Measurements from ENCODE around the gene INPP5A. TPM values are rescaled to one million over a fixed set of nuclear protein-coding genes. Genes with fewer than 3 reads are reported as not detected.
A peak's percentile ranks its signal among the peaks of the same experiment; 100 is the strongest.

Gene INPP5A
- total and polyA plus RNA-seq, 2 of the 13 experiments (the other 11 are each of a cell fraction or from before 2014, with no cell fraction given) = 17.5 to 37.9 TPM

DNA sequence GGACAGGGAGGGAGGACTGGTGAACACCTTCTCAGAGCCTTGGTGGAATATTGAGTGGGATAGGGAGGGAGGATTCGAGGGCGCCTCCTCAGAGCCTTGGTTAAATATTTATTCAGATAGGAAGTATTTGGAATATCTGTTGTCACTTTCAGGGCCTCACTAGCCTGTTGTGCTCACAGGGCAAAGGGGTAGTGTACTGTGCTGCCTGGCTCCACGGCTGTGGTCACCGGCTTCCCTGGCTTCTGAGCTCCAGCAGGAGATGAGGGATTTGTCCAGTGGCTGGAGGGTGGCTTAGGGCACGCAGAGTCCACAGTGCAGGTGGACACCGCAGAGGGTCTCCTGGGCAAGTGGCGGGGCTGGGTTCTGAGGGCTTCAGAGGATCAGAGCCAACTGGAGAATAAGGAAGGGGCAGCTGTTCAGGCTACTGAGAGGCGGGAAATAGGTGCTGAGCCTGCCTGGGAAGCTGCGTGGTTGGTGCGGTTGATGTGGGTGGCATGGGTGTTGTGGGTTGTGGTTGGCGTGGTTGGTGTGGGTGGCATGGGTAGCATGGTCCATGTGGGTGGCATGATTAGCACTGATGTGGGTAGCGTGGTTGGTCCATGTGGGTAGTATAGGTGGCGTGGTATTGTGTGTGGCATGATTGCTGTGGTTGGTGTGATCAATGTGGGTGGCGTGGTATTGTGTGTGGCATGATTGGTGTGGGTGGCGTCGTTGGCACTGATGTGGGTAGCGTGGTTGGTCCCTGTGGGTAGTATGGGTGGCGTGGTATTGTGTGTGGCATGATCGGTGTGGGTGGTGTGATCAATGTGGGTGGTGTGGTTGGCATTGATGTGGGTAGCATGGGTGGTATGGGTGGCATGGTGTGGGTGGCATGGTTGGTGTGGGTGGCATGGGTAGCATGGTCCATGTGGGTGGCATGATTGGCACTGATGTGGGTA is 16.7 kb downstream of the INPP5A start (continued):
- TF ChIP-seq, protein P1, sequence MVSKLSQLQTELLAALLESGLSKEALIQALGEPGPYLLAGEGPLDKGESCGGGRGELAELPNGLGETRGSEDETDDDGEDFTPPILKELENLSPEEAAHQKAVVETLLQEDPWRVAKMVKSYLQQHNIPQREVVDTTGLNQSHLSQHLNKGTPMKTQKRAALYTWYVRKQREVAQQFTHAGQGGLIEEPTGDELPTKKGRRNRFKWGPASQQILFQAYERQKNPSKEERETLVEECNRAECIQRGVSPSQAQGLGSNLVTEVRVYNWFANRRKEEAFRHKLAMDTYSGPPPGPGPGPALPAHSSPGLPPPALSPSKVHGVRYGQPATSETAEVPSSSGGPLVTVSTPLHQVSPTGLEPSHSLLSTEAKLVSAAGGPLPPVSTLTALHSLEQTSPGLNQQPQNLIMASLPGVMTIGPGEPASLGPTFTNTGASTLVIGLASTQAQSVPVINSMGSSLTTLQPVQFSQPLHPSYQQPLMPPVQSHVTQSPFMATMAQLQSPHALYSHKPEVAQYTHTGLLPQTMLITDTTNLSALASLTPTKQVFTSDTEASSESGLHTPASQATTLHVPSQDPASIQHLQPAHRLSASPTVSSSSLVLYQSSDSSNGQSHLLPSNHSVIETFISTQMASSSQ (IDR thresholded peaks at IDR 0.05; ENCODE audit: low read depth) = no peak
- TF ChIP-seq, protein P1 (CRISPR knock-in tag; IDR thresholded peaks at IDR 0.05; ENCODE audit: borderline replicate concordance) = 0 out of 2 replicates have a peak, but pooled peaks have one; percentile 19
- no peak for TF ChIP-seq ZNF773 (CRISPR knock-in tag; IDR thresholded peaks at IDR 0.05; ENCODE audit: borderline replicate concordance)
- TF ChIP-seq TCF7 (IDR thresholded peaks at IDR 0.05; ENCODE audit: low read depth) = no peak
- TF ChIP-seq, protein P2, sequence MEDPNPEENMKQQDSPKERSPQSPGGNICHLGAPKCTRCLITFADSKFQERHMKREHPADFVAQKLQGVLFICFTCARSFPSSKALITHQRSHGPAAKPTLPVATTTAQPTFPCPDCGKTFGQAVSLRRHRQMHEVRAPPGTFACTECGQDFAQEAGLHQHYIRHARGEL (CRISPR knock-in tag; IDR thresholded peaks at IDR 0.05) = no peak
- no peak for TF ChIP-seq GTF3A (CRISPR knock-in tag; conservative IDR thresholded peaks at IDR 0.05)
- TF ChIP-seq, protein P3, sequence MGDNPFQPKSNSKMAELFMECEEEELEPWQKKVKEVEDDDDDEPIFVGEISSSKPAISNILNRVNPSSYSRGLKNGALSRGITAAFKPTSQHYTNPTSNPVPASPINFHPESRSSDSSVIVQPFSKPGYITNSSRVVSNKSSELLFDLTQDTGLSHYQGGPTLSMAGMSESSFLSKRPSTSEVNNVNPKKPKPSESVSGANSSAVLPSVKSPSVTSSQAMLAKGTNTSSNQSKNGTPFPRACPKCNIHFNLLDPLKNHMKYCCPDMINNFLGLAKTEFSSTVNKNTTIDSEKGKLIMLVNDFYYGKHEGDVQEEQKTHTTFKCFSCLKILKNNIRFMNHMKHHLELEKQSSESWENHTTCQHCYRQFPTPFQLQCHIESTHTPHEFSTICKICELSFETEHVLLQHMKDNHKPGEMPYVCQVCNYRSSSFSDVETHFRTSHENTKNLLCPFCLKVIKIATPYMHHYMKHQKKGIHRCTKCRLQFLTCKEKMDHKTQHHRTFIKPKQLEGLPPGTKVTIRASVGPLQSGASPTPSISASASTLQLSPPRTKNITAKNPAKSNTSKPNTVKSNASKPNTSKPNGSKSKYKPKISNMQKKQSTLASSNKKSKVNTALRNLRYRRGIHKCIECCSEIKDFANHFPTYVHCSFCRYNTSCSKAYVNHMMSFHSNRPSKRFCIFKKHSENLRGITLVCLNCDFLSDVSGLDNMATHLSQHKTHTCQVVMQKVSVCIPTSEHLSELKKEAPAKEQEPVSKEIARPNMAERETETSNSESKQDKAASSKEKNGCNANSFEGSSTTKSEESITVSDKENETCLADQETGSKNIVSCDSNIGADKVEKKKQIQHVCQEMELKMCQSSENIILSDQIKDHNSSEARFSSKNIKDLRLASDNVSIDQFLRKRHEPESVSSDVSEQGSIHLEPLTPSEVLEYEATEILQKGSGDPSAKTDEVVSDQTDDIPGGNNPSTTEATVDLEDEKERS (CRISPR knock-in tag; IDR thresholded peaks at IDR 0.05) = no peak
- TF ChIP-seq, protein P4, sequence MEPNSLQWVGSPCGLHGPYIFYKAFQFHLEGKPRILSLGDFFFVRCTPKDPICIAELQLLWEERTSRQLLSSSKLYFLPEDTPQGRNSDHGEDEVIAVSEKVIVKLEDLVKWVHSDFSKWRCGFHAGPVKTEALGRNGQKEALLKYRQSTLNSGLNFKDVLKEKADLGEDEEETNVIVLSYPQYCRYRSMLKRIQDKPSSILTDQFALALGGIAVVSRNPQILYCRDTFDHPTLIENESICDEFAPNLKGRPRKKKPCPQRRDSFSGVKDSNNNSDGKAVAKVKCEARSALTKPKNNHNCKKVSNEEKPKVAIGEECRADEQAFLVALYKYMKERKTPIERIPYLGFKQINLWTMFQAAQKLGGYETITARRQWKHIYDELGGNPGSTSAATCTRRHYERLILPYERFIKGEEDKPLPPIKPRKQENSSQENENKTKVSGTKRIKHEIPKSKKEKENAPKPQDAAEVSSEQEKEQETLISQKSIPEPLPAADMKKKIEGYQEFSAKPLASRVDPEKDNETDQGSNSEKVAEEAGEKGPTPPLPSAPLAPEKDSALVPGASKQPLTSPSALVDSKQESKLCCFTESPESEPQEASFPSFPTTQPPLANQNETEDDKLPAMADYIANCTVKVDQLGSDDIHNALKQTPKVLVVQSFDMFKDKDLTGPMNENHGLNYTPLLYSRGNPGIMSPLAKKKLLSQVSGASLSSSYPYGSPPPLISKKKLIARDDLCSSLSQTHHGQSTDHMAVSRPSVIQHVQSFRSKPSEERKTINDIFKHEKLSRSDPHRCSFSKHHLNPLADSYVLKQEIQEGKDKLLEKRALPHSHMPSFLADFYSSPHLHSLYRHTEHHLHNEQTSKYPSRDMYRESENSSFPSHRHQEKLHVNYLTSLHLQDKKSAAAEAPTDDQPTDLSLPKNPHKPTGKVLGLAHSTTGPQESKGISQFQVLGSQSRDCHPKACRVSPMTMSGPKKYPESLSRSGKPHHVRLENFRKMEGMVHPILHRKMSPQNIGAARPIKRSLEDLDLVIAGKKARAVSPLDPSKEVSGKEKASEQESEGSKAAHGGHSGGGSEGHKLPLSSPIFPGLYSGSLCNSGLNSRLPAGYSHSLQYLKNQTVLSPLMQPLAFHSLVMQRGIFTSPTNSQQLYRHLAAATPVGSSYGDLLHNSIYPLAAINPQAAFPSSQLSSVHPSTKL (CRISPR knock-in tag; IDR thresholded peaks at IDR 0.05) = no peak
- TF ChIP-seq ZBTB1 (CRISPR knock-in tag; IDR thresholded peaks at IDR 0.05; ENCODE audit: borderline replicate concordance) = no peak
- TF ChIP-seq ZNF232 (CRISPR knock-in tag; IDR thresholded peaks at IDR 0.05; ENCODE audit: borderline replicate concordance) = no peak
- TF ChIP-seq PAX8 (CRISPR knock-in tag; IDR thresholded peaks at IDR 0.05; ENCODE audit: borderline replicate concordance) = no peak
- peak; percentile 99 for TF ChIP-seq HNRNPL (IDR thresholded peaks at IDR 0.05; ENCODE audit: low read depth, low read length)
- TF ChIP-seq ZNF263 (CRISPR knock-in tag; IDR thresholded peaks at IDR 0.05) = peak; percentile 78
- TF ChIP-seq STAT5B (CRISPR knock-in tag; IDR thresholded peaks at IDR 0.05) = no peak
- no peak for TF ChIP-seq PCBP2 (optimal IDR thresholded peaks at IDR 0.05; ENCODE audit: low read depth, low read length, poor library complexity, severe bottlenecking)
- TF ChIP-seq ARNTL (CRISPR knock-in tag; IDR thresholded peaks at IDR 0.05) = no peak

Data from HepG2 (cell line).